PC-3 (cell line): ENCODE data around the gene USP40. TPM values are rescaled to one million over a fixed set of nuclear protein-coding genes. Genes with fewer than 3 reads are reported as not detected.

Experiments
- ATAC-seq: fragments of 200-7000 bp; cut with Tn5 transposase; 2 replicates; pipeline ENCODE4 v1.9.1; 2020; ENCODE audit warnings: mild to moderate bottlenecking, moderate library complexity
- Bru-seq: library from RNA; stranded (reverse); fragments of 400-500 nt; gene quantifications from one replicate; lab custom pipeline; 2021; lab: Mats Ljungman, UMichigan
- BruChase-seq, 2 experiments: library from RNA; stranded (reverse); fragments of 400-500 nt; gene quantifications; one replicate each; lab custom pipeline; 2021; lab: Mats Ljungman, UMichigan
- BruUV-seq: library from RNA; stranded (reverse); fragments of 400-500 nt; replicated peaks from 2 replicates; lab custom pipeline; 2021; lab: Mats Ljungman, UMichigan
- CTCF ChIA-PET: fragments of 300-600 bp; sonication (Branson Sonifier 250); formaldehyde crosslinking; loops from one replicate; lab custom pipeline; 2022; ENCODE audit warnings: antibody characterized with exemption; lab: Charles Lee
- POLR2A ChIA-PET: fragments of 300-600 bp; sonication (Branson Sonifier 250); formaldehyde crosslinking; loops from one replicate; lab custom pipeline; 2022; ENCODE audit warnings: antibody characterized with exemption; ENCODE audit not compliant: unreplicated experiment; lab: Charles Lee
- DNase-seq: peaks from one replicate; pipeline ENCODE4 v3.0.0-alpha.2; 2015
- H2AFZ ChIP-seq: fragments of 300-600 bp; sonication (generic); 2 replicates; pipeline ENCODE4 v1.6.0; 2016; ENCODE audit warnings: antibody characterized with exemption, low read length
- H3F3A ChIP-seq: fragments of 300-600 bp; sonication (generic); one replicate; pipeline ENCODE4 v1.6.0; 2017; ENCODE audit warnings: antibody characterized with exemption, low read length, control low read depth, mild to moderate bottlenecking; ENCODE audit not compliant: unreplicated experiment
- H3K27ac ChIP-seq: fragments of 300-600 bp; sonication (generic); 2 replicates; pipeline ENCODE4 v1.5.1; 2016; ENCODE audit warnings: mild to moderate bottlenecking, low read length
- H3K27me3 ChIP-seq: fragments of 300-600 bp; sonication (generic); 2 replicates; pipeline ENCODE4 v1.6.1; 2016; ENCODE audit warnings: low read length, mixed read lengths
- H3K36me3 ChIP-seq: fragments of 300-600 bp; sonication (generic); 2 replicates; pipeline ENCODE4 v1.6.1; 2016; ENCODE audit warnings: low read depth, mixed run types, low read length, mixed read lengths
- H3K4me1 ChIP-seq: fragments of 300-600 bp; sonication (generic); 2 replicates; pipeline ENCODE4 v1.5.1; 2016; ENCODE audit warnings: low read length; ENCODE audit not compliant: insufficient read depth
- H3K4me2 ChIP-seq: fragments of 300-600 bp; sonication (generic); 2 replicates; pipeline ENCODE4 v1.6.0; 2016; ENCODE audit warnings: low read length
- H3K4me3 ChIP-seq: fragments of 300-600 bp; sonication (generic); 2 replicates; pipeline ENCODE4 v1.5.1; 2016; ENCODE audit warnings: mild to moderate bottlenecking, low read length, mixed read lengths
- H3K79me2 ChIP-seq: fragments of 300-600 bp; sonication (generic); 2 replicates; pipeline ENCODE4 v1.6.1; 2017; ENCODE audit warnings: low read length, mixed read lengths
- H3K9ac ChIP-seq: fragments of 300-600 bp; sonication (generic); 2 replicates; pipeline ENCODE4 v1.6.0; 2016; ENCODE audit warnings: mild to moderate bottlenecking, low read length
- H3K9me2 ChIP-seq: fragments of 300-600 bp; sonication (generic); replicated peaks from 2 replicates; pipeline ENCODE4 v1.6.1; 2016; ENCODE audit warnings: mixed run types, low read length, mixed read lengths
- H3K9me3 ChIP-seq: fragments of 300-600 bp; sonication (generic); 2 replicates; pipeline ENCODE4 v1.6.1; 2016; ENCODE audit warnings: low read length, mixed read lengths
- H4K20me1 ChIP-seq: fragments of 300-600 bp; sonication (generic); 2 replicates; pipeline ENCODE4 v1.6.1; 2016; ENCODE audit warnings: low read length, mixed read lengths
- EZH2 ChIP-seq: fragments of 300-600 bp; sonication (generic); IDR thresholded peaks from one replicate; pipeline ENCODE4 v1.6.1; 2017; ENCODE audit warnings: antibody characterized with exemption, mild to moderate bottlenecking, low read length; ENCODE audit not compliant: unreplicated experiment
- EZH2phosphoT487 ChIP-seq: fragments of 300-600 bp; sonication (generic); IDR thresholded peaks from 2 replicates; pipeline ENCODE4 v1.6.1; 2018; ENCODE audit warnings: mild to moderate bottlenecking, antibody characterized with exemption, low read length, borderline replicate concordance
- intact Hi-C: fragments of 100-400 bp; cut with micrococcal nuclease; formaldehyde crosslinking; loops from 2 replicates; pipeline ENCODE4 v1.9.0; 2023
- long read RNA-seq: library from polyadenylated mRNA; unstranded; transcript quantifications from one replicate; pipeline ENCODE4 v2.0.0, GENCODE V29; 2021; ENCODE audit not compliant: unreplicated experiment
- total RNA-seq: library from RNA; depleted of rRNA; stranded (reverse); fragments of >200 nt; gene quantifications from 2 replicates; pipeline ENCODE4 v1.2.3, GENCODE V29; 2014; rRNA removed
- TF ChIP-seq, protein P1 (sequence below): fragments of 300-600 bp; sonication (generic); conservative IDR thresholded peaks from 2 replicates; pipeline ENCODE4 v1.5.1; 2017; ENCODE audit warnings: antibody characterized with exemption, low read depth, mild to moderate bottlenecking, low read length

The USP40 gene, protein sequence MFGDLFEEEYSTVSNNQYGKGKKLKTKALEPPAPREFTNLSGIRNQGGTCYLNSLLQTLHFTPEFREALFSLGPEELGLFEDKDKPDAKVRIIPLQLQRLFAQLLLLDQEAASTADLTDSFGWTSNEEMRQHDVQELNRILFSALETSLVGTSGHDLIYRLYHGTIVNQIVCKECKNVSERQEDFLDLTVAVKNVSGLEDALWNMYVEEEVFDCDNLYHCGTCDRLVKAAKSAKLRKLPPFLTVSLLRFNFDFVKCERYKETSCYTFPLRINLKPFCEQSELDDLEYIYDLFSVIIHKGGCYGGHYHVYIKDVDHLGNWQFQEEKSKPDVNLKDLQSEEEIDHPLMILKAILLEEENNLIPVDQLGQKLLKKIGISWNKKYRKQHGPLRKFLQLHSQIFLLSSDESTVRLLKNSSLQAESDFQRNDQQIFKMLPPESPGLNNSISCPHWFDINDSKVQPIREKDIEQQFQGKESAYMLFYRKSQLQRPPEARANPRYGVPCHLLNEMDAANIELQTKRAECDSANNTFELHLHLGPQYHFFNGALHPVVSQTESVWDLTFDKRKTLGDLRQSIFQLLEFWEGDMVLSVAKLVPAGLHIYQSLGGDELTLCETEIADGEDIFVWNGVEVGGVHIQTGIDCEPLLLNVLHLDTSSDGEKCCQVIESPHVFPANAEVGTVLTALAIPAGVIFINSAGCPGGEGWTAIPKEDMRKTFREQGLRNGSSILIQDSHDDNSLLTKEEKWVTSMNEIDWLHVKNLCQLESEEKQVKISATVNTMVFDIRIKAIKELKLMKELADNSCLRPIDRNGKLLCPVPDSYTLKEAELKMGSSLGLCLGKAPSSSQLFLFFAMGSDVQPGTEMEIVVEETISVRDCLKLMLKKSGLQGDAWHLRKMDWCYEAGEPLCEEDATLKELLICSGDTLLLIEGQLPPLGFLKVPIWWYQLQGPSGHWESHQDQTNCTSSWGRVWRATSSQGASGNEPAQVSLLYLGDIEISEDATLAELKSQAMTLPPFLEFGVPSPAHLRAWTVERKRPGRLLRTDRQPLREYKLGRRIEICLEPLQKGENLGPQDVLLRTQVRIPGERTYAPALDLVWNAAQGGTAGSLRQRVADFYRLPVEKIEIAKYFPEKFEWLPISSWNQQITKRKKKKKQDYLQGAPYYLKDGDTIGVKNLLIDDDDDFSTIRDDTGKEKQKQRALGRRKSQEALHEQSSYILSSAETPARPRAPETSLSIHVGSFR
- total RNA-seq (32.1 and 32.3 TPM in 2 replicates), Bru-seq, nascent RNA (percentile 81 among the genes with signal in this experiment), BruChase-seq, experiment 1, labeled RNA remaining after a 6-hour chase (percentile 77 among the genes with signal in this experiment), BruChase-seq, experiment 2, labeled RNA remaining after a 2-hour chase (percentile 84 among the genes with signal in this experiment)
- long read RNA-seq, partial matches to known transcripts: 28 of 72 reads
- long read RNA-seq, other reads (novel, unspliced or antisense): 43 of 72 reads

DNA sequence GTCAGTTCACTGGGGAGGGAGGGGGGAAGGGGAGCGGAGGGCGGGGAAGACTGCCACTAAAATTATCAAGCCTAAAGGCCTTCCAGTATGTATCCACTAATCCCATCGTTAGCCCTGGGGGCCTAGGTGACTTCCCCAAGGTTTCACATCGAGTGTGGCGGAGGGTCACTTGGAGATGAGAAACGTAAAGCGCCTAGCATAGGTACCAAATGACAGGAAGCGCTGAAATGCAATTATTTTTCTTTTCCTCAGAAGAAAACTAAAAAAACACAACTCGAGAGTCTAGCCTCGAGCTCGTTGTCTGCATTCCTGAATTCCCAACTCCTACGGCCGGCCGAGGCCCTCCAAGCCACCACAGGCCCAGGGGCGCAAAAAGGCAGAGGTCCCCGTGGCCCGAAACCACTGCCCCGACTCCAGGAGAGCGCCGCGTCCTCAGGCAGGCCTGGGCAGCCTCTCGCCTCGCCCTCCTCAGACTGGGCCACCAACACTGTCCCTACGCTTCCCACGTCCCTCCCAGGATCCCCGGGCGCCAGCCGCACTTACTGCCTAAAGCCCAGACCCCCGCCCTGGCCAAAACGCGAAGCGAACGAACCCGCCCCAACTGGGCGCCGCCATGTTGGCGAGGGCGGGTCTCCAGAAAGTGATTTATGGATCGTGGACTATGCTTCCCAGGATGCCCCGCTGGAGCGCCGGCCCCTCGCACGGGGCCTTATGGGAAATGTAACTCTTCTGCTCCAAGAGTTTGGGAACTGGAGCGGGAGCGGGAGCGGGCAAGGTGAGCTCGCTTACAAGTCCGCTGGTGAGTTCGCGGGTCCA lies at the start of gene USP40:
Gene USP40, minus strand, starts transcription at position 642 of the 816 bp plus-strand sequence. CDS start 1,228 bp downstream, outside the sequence.
- CTCF ChIA-PET: no interaction called here
- TF ChIP-seq, protein P1, sequence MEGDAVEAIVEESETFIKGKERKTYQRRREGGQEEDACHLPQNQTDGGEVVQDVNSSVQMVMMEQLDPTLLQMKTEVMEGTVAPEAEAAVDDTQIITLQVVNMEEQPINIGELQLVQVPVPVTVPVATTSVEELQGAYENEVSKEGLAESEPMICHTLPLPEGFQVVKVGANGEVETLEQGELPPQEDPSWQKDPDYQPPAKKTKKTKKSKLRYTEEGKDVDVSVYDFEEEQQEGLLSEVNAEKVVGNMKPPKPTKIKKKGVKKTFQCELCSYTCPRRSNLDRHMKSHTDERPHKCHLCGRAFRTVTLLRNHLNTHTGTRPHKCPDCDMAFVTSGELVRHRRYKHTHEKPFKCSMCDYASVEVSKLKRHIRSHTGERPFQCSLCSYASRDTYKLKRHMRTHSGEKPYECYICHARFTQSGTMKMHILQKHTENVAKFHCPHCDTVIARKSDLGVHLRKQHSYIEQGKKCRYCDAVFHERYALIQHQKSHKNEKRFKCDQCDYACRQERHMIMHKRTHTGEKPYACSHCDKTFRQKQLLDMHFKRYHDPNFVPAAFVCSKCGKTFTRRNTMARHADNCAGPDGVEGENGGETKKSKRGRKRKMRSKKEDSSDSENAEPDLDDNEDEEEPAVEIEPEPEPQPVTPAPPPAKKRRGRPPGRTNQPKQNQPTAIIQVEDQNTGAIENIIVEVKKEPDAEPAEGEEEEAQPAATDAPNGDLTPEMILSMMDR: no peak
- TF ChIP-seq EZH2phosphoT487 (no peak), EZH2 (no peak)
- Histone ChIP-seq H3K4me3 (peak within 1 kb of the TSS; percentile 95), H3K79me2 (peaks cover 27% of the 10 kb centered on the region), H3K27ac (peak within 1 kb of the TSS; percentile 83), H3K9me2 (no peaks in the 10 kb centered on the region), H3K27me3 (no peaks in the 10 kb centered on the region), H3K36me3 (peaks cover 4% of the 10 kb centered on the region), H2AFZ (peak within 1 kb of the TSS; percentile 94), H3K4me1 (peaks cover 13% of the 10 kb centered on the region), H3K4me2 (peak within 1 kb of the TSS; percentile 97), H3K9ac (peak within 1 kb of the TSS; percentile 98), H4K20me1 (no peaks in the 10 kb centered on the region), H3K9me3 (no peaks in the 10 kb centered on the region), H3F3A (no peaks in the 10 kb centered on the region)
- POLR2A ChIA-PET: interaction anchor here (0.6 to 0.9 kb wide), 10 partner anchors 34 to 614 kb away, joined by 3 to 12 read pairs (median 4); no protein-coding TSS in a partner anchor
- DNase-seq (peak; percentile 91), ATAC-seq (peak; percentile 97)
- TSS peak; percentile 100 for BruUV-seq
- intact Hi-C loops: loop anchor here (1.0 to 5.0 kb wide), 2 partner anchors 85 to 141 kb away; no protein-coding TSS in a partner anchor

DNA sequence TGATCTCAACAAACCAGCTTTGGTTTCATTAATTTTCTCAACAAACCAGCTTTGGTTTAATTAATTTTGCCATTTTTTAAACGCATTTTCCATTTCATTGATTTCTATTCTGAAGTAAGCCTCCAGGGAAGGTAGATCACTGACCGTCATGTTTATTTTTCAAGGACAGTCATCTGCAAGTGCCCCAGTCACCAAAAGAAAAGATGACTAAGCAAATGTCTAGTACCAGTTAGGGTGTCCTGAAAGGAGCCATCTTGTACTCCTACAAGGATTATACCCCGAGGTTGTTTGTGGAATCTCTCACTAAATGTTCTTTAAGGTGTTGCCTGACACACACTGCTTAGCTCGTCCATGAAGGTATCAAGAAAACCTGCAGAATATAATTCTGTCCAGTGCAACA lies 44.7 kb upstream of the USP40 start:
- ChIA-PET POLR2A (no interaction called here), CTCF (no interaction called here)
- DNase-seq: no peak
- H3K9me3 ChIP-seq: no peaks in the 10 kb centered on the region
- no peak for ATAC-seq
- H3K27me3 ChIP-seq: no peaks in the 10 kb centered on the region
- no peak overlapping the region for H3K4me2 ChIP-seq
- H4K20me1 ChIP-seq: no peaks in the 10 kb centered on the region
- H3K9ac ChIP-seq: no peak overlapping the region
- H2AFZ ChIP-seq: no peak overlapping the region
- no peaks in the 10 kb centered on the region for H3K9me2 ChIP-seq
- H3K4me1 ChIP-seq: no peaks in the 10 kb centered on the region
- no peaks in the 10 kb centered on the region for H3K79me2 ChIP-seq
- BruUV-seq: no TSS peak
- TF ChIP-seq EZH2phosphoT487: no peak
- H3K4me3 ChIP-seq: no peak overlapping the region
- H3F3A ChIP-seq: no peaks in the 10 kb centered on the region
- H3K36me3 ChIP-seq: no peaks in the 10 kb centered on the region
- intact Hi-C loops: no loop called here
- no peak overlapping the region for H3K27ac ChIP-seq
